WTC11 (cell line): Measurements from ENCODE around the gene RIPK3. TPM values are rescaled to one million over a fixed set of nuclear protein-coding genes. Genes with fewer than 3 reads are reported as not detected.

Source experiments
- ATAC-seq: fragments of 200-7000 bp; cut with Tn5 transposase; 2 replicates; pipeline ENCODE4 v1.10.0; 2021; ENCODE audit warnings: mild to moderate bottlenecking, moderate library complexity
- CTCF ChIA-PET: fragments of 300-600 bp; sonication (Branson Sonifier 250); formaldehyde crosslinking; loops from one replicate; lab custom pipeline; 2021; ENCODE audit warnings: antibody characterized with exemption; lab: Charles Lee
- POLR2A ChIA-PET: fragments of 350-600 bp; sonication (Branson Sonifier 250); formaldehyde crosslinking; loops from one replicate; lab custom pipeline; 2021; ENCODE audit warnings: antibody characterized with exemption; lab: Charles Lee
- DNase-seq: peaks from one replicate; pipeline ENCODE4 v3.0.0; 2021; ENCODE audit warnings: low spot score
- H3K27ac Mint-ChIP-seq: 2 replicates; pipeline ENCODE4 v1.8.0; 2021; ENCODE audit warnings: mixed read lengths
- H3K27me3 Mint-ChIP-seq: 2 replicates; pipeline ENCODE4 v1.8.0; 2021; ENCODE audit warnings: low read depth, mild to moderate bottlenecking, moderate library complexity, mixed read lengths
- H3K36me3 Mint-ChIP-seq: 2 replicates; pipeline ENCODE4 v1.8.0; 2021; ENCODE audit warnings: mixed read lengths
- H3K4me1 Mint-ChIP-seq: 2 replicates; pipeline ENCODE4 v1.8.0; 2022; ENCODE audit warnings: mixed read lengths
- H3K4me3 Mint-ChIP-seq: 2 replicates; pipeline ENCODE4 v1.8.0; 2021; ENCODE audit warnings: mild to moderate bottlenecking, moderate library complexity, mixed read lengths
- H3K9me3 Mint-ChIP-seq: 2 replicates; pipeline ENCODE4 v1.8.0; 2021; ENCODE audit warnings: mixed read lengths
- ATF1 ChIP-seq: sonication (generic); formaldehyde crosslinking; IDR thresholded peaks from 2 replicates; pipeline ENCODE4 v1.8.1; 2023; ENCODE audit warnings: mild to moderate bottlenecking, moderate library complexity, missing genetic modification reagents
- ATF3 ChIP-seq: sonication (generic); formaldehyde crosslinking; conservative IDR thresholded peaks from 2 replicates; pipeline ENCODE4 v1.8.1; 2022; ENCODE audit warnings: mild to moderate bottlenecking, missing genetic modification reagents
- CREM ChIP-seq: sonication (generic); formaldehyde crosslinking; IDR thresholded peaks from 2 replicates; pipeline ENCODE4 v1.8.1; 2022; ENCODE audit warnings: mild to moderate bottlenecking, missing genetic modification reagents, moderate library complexity
- E2F4 ChIP-seq: sonication (generic); formaldehyde crosslinking; IDR thresholded peaks from 2 replicates; pipeline ENCODE4 v1.8.1; 2022; ENCODE audit warnings: low read depth, mild to moderate bottlenecking, moderate library complexity, missing genetic modification reagents, borderline replicate concordance
- ELF4 ChIP-seq: sonication (generic); formaldehyde crosslinking; IDR thresholded peaks from 2 replicates; pipeline ENCODE4 v1.8.1; 2022; ENCODE audit warnings: low read depth, mild to moderate bottlenecking, moderate library complexity, missing genetic modification reagents
- EMX1 ChIP-seq: fragments of 250-450 bp; sonication (Bioruptor Pico); IDR thresholded peaks from 2 replicates; pipeline ENCODE4 v1.8.0; 2021; ENCODE audit warnings: mild to moderate bottlenecking
- ESRRA ChIP-seq: sonication (generic); formaldehyde crosslinking; IDR thresholded peaks from 2 replicates; pipeline ENCODE4 v1.8.1; 2022; ENCODE audit warnings: mild to moderate bottlenecking, missing genetic modification reagents, borderline replicate concordance
- ETV6 ChIP-seq: sonication (generic); formaldehyde crosslinking; IDR thresholded peaks from 2 replicates; pipeline ENCODE4 v1.8.1; 2022; ENCODE audit warnings: mild to moderate bottlenecking, missing genetic modification reagents
- FOXK1 ChIP-seq: sonication (generic); formaldehyde crosslinking; IDR thresholded peaks from 2 replicates; pipeline ENCODE4 v1.8.0; 2022; ENCODE audit warnings: mild to moderate bottlenecking, moderate library complexity, missing genetic modification reagents
- HMGXB4 ChIP-seq: sonication (generic); formaldehyde crosslinking; IDR thresholded peaks from 2 replicates; pipeline ENCODE4 v1.8.1; 2023; ENCODE audit warnings: mild to moderate bottlenecking, moderate library complexity, missing genetic modification reagents
- IRF2 ChIP-seq: sonication (generic); formaldehyde crosslinking; IDR thresholded peaks from 2 replicates; pipeline ENCODE4 v1.8.0; 2022; ENCODE audit warnings: low read depth, missing genetic modification reagents, borderline replicate concordance
- JUN ChIP-seq: sonication (generic); formaldehyde crosslinking; IDR thresholded peaks from 2 replicates; pipeline ENCODE4 v1.8.0; 2023; ENCODE audit warnings: mild to moderate bottlenecking, missing genetic modification reagents
- MLX ChIP-seq: sonication (generic); formaldehyde crosslinking; IDR thresholded peaks from 2 replicates; pipeline ENCODE4 v1.8.1; 2023; ENCODE audit warnings: mild to moderate bottlenecking, missing genetic modification reagents, moderate library complexity
- MXD4 ChIP-seq: fragments of 250-450 bp; sonication (Bioruptor Pico); IDR thresholded peaks from 2 replicates; pipeline ENCODE4 v1.8.0; 2021; ENCODE audit warnings: mild to moderate bottlenecking, moderate library complexity, borderline replicate concordance
- MYBL2 ChIP-seq: sonication (generic); formaldehyde crosslinking; IDR thresholded peaks from 2 replicates; pipeline ENCODE4 v1.8.1; 2023; ENCODE audit warnings: mild to moderate bottlenecking, moderate library complexity, missing genetic modification reagents
- NFATC4 ChIP-seq: fragments of 250-450 bp; sonication (Bioruptor Pico); IDR thresholded peaks from 2 replicates; pipeline ENCODE4 v1.9.0; 2021; ENCODE audit warnings: mild to moderate bottlenecking
- NFE2L1 ChIP-seq: sonication (generic); formaldehyde crosslinking; IDR thresholded peaks from 2 replicates; pipeline ENCODE4 v1.8.1; 2023; ENCODE audit warnings: missing genetic modification reagents
- NFYB ChIP-seq: sonication (generic); formaldehyde crosslinking; conservative IDR thresholded peaks from 2 replicates; pipeline ENCODE4 v1.8.0; 2022; ENCODE audit warnings: low read depth, missing genetic modification reagents
- NR1H2 ChIP-seq: sonication (generic); formaldehyde crosslinking; IDR thresholded peaks from 2 replicates; pipeline ENCODE4 v1.9.0; 2021; ENCODE audit warnings: mild to moderate bottlenecking, moderate library complexity, missing genetic modification reagents
- NR2C2 ChIP-seq: sonication (generic); formaldehyde crosslinking; IDR thresholded peaks from 2 replicates; pipeline ENCODE4 v1.8.0; 2022; ENCODE audit warnings: mild to moderate bottlenecking, missing genetic modification reagents
- SMAD3 ChIP-seq: sonication (generic); formaldehyde crosslinking; IDR thresholded peaks from 2 replicates; pipeline ENCODE4 v1.8.0; 2022; ENCODE audit warnings: missing genetic modification reagents, mild to moderate bottlenecking, borderline replicate concordance
- SMAD4 ChIP-seq: sonication (generic); formaldehyde crosslinking; IDR thresholded peaks from 2 replicates; pipeline ENCODE4 v1.8.0; 2022; ENCODE audit warnings: mild to moderate bottlenecking, missing genetic modification reagents
- TP53 ChIP-seq: sonication (generic); formaldehyde crosslinking; IDR thresholded peaks from 2 replicates; pipeline ENCODE4 v1.8.1; 2023; ENCODE audit warnings: mild to moderate bottlenecking, missing genetic modification reagents
- ZMAT4 ChIP-seq: fragments of 250-450 bp; sonication (Bioruptor Pico); IDR thresholded peaks from 2 replicates; pipeline ENCODE4 v1.9.0; 2021; ENCODE audit warnings: mild to moderate bottlenecking
- ZNF317 ChIP-seq: sonication (generic); formaldehyde crosslinking; IDR thresholded peaks from 2 replicates; pipeline ENCODE4 v1.8.1; 2023; ENCODE audit warnings: low read depth, mild to moderate bottlenecking, moderate library complexity, missing genetic modification reagents, borderline replicate concordance
- ZNF416 ChIP-seq: fragments of 250-450 bp; sonication (Bioruptor Pico); IDR thresholded peaks from 2 replicates; pipeline ENCODE4 v1.9.0; 2021; ENCODE audit warnings: mild to moderate bottlenecking, inconsistent platforms
- ZNF425 ChIP-seq: fragments of 250-450 bp; sonication (Bioruptor Pico); conservative IDR thresholded peaks from 2 replicates; pipeline ENCODE4 v1.9.0; 2021; ENCODE audit warnings: mild to moderate bottlenecking
- ZNF671 ChIP-seq: fragments of 250-450 bp; sonication (Bioruptor Pico); IDR thresholded peaks from 2 replicates; pipeline ENCODE4 v1.8.0; 2021; ENCODE audit warnings: mild to moderate bottlenecking
- total RNA-seq: library from RNA; stranded (reverse); gene quantifications from 3 replicates; pipeline ENCODE4 v1.2.3, GENCODE V29; 2021

Gene RIPK3
- total RNA-seq, 1 experiment from 2014 or later: 0.83 TPM

- POLR2A ChIA-PET: interaction anchor here (0.5 kb wide), 1 partner anchor 36 kb away, joined by 3 read pairs; no protein-coding TSS in a partner anchor
- Mint-ChIP-seq H3K36me3 (no peaks in the 10 kb centered on the region), H3K4me3 (no peak overlapping the region), H3K27ac (no peak overlapping the region), H3K4me1 (no peaks in the 10 kb centered on the region), H3K27me3 (peaks cover 89% of the 10 kb centered on the region), H3K9me3 (no peaks in the 10 kb centered on the region)
- ATAC-seq (no peak), DNase-seq (no peak)
- TF ChIP-seq ESRRA (CRISPR knock-in tag): no peak
- TF ChIP-seq EMX1 (CRISPR knock-in tag): no peak
- no peak for TF ChIP-seq SMAD4 (CRISPR knock-in tag)
- TF ChIP-seq TP53 (CRISPR knock-in tag): no peak
- TF ChIP-seq NFYB (CRISPR knock-in tag): no peak
- TF ChIP-seq ETV6: no peak
- no peak for TF ChIP-seq MXD4 (CRISPR knock-in tag)
- no peak for TF ChIP-seq E2F4 (CRISPR knock-in tag)
- TF ChIP-seq JUN (CRISPR knock-in tag): no peak
- TF ChIP-seq NR2C2: no peak
- TF ChIP-seq ELF4 (CRISPR knock-in tag): no peak
- TF ChIP-seq HMGXB4 (CRISPR knock-in tag): no peak
- no peak for TF ChIP-seq ZNF317 (CRISPR knock-in tag)
- no peak for TF ChIP-seq MYBL2 (CRISPR knock-in tag)
- no peak for TF ChIP-seq NR1H2 (CRISPR knock-in tag)
- TF ChIP-seq SMAD3 (CRISPR knock-in tag): no peak
- no peak for TF ChIP-seq IRF2 (CRISPR knock-in tag)
- CTCF ChIA-PET: interaction anchor here (0.9 to 4.0 kb wide), 4 partner anchors 12 to 20 kb away, joined by 3 to 43 read pairs (median 4); partner anchors contain the start of gene ADCY4
Measured at GRCh38 chr14:24348186-24348585, 8.4 kb upstream of the RIPK3 start.

- Mint-ChIP-seq H3K27me3 (peaks cover 88% of the 10 kb centered on the region), H3K4me3 (no peak overlapping the region), H3K9me3 (no peaks in the 10 kb centered on the region), H3K4me1 (no peaks in the 10 kb centered on the region), H3K36me3 (no peaks in the 10 kb centered on the region), H3K27ac (no peak overlapping the region)
- DNase-seq (no peak), ATAC-seq (no peak)
- TF ChIP-seq NFE2L1 (no peak), MLX (CRISPR knock-in tag) (no peak), ZNF416 (CRISPR knock-in tag) (no peak), ZNF671 (CRISPR knock-in tag) (no peak), NFATC4 (CRISPR knock-in tag) (no peak), ZNF425 (CRISPR knock-in tag) (no peak), FOXK1 (CRISPR knock-in tag) (no peak), ZMAT4 (CRISPR knock-in tag) (no peak), ATF1 (CRISPR knock-in tag) (no peak), CREM (CRISPR knock-in tag) (no peak), ZNF317 (CRISPR knock-in tag) (no peak), ATF3 (CRISPR knock-in tag) (no peak)
- POLR2A ChIA-PET: no interaction called here
- CTCF ChIA-PET: interaction anchor here (0.9 to 4.0 kb wide), 5 partner anchors 14 to 90 kb away, joined by 3 to 43 read pairs (median 8); partner anchors contain the start of gene ADCY4
Measured at GRCh38 chr14:24347134-24347533, 7.3 kb upstream of the RIPK3 start.
